Large intestine (tissue), 3 donors: Measurements from ENCODE around the gene BRMS1L. TPM values are rescaled to one million over a fixed set of nuclear protein-coding genes. Genes with fewer than 3 reads are reported as not detected.

Experiments
- DNase-seq, 2 donors: peaks; one replicate each; pipeline versions ENCODE4 v3.0.0 to v3.0.0-alpha.2; 2013
- H3K27ac ChIP-seq: one replicate; pipeline ENCODE4 v1.5.1; 2013; ENCODE audit warnings: low read length
- H3K27me3 ChIP-seq: 2 replicates; pipeline ENCODE4 v1.6.1; 2013; ENCODE audit warnings: low read length; ENCODE audit not compliant: control insufficient read depth, insufficient read depth
- H3K36me3 ChIP-seq: 2 replicates; pipeline ENCODE4 v1.6.1; 2013; ENCODE audit warnings: low read length; ENCODE audit not compliant: control insufficient read depth, insufficient read depth
- H3K4me1 ChIP-seq: one replicate; pipeline ENCODE4 v1.6.1; 2013; ENCODE audit warnings: low read length; ENCODE audit not compliant: control insufficient read depth, insufficient read depth
- H3K4me3 ChIP-seq: one replicate; pipeline ENCODE4 v1.5.1; 2013; ENCODE audit warnings: low read length
- H3K9me3 ChIP-seq: one replicate; pipeline ENCODE4 v1.6.1; 2013; ENCODE audit warnings: mild to moderate bottlenecking, low read depth, low read length, moderate library complexity; ENCODE audit not compliant: control insufficient read depth
- WGBS: methylation state at CpG from one replicate; pipeline ENCODE4 v1.1.5; 2013; ENCODE audit warnings: low lambda C conversion rate; ENCODE audit not compliant: insufficient coverage; 5-methylcytosine and 5-hydroxymethylcytosine counted together
- polyA plus RNA-seq: library from polyadenylated mRNA; unstranded; fragments of 120-200 nt; gene quantifications from one replicate; pipeline ENCODE4 v1.2.1, GENCODE V29; 2013

Gene BRMS1L
- polyA plus RNA-seq, 1 donor = 11.9 TPM

DNA sequence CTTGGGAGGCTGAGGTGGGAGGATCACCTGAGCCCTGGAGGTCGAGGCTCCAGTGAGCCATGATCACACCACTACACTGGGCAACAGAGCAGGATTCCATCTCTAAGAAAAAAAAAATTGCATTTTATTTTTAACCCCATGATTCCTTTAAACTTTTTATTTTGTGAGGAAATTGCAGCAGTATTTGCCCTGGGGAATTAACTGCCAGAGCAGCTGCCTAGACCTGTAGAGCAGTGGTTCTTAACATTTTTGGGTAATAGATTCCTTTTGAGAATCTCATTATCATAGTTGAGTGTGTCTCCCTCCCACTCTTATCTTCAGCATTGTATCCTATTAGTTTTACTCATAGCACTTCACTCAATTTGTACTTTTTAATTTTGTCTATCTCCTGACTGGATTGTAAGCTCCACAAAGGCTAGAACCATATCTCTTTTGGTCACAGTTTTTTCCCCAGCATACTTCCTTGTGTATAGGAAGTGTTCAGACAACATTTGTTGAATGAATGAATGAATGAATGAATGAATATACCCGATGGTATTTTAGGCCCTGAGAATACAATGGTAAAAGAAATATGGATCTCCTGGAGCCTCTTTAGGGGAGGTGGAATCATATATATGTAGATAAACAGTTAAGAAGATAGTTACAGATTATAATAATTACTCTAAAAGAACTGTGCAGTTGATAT lies 40.6 kb downstream of the BRMS1L start:
- Histone ChIP-seq H3K4me3 (no peak overlapping the region), H3K4me1 (no peaks in the 10 kb centered on the region), H3K27me3 (no peaks in the 10 kb centered on the region), H3K27ac (no peak overlapping the region), H3K9me3 (no peaks in the 10 kb centered on the region), H3K36me3 (peaks cover 24% of the 10 kb centered on the region)
- WGBS = 83% methylated on average over 1 of the region's 2 CpGs
- DNase-seq = no peak

- Histone ChIP-seq H3K4me3 (no peak overlapping the region), H3K4me1 (no peaks in the 10 kb centered on the region), H3K27me3 (no peaks in the 10 kb centered on the region), H3K36me3 (peaks cover 24% of the 10 kb centered on the region), H3K27ac (no peak overlapping the region), H3K9me3 (no peaks in the 10 kb centered on the region)
- no peak for DNase-seq
- WGBS = no CpG with 5 or more reads among the region's 2 CpGs
These were observed 41.1 kb downstream of the BRMS1L start for GRCh38 chr14:35867280-35867629.

DNA sequence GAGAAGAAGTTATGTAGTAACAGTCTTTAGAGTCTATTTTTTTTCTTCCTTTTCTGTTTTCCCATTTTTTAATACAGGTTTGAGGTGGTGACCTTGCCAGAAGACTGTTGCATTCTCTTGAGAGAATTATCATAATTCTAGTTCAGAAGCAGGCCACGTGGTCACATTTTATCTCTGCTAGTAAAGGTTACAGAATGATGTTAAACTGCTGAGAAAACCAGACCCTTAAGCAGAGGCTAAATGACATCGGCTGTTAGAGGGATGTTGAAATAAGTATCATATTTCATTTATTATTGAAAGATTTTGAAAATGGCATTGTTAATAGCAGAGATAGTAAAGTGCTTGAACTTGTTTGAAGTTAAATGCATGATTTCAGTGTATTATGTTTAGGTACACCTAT lies 49.2 kb downstream of the BRMS1L start:
- no peaks in the 10 kb centered on the region for H3K4me1 ChIP-seq
- H3K36me3 ChIP-seq = no peaks in the 10 kb centered on the region
- 80% methylated on average over 1 of the region's 2 CpGs for WGBS

GRCh38 chr14:35877276-35877675 lies 51.1 kb downstream of the BRMS1L start:
- Histone ChIP-seq H3K4me1 (no peaks in the 10 kb centered on the region), H3K9me3 (no peaks in the 10 kb centered on the region), H3K36me3 (no peaks in the 10 kb centered on the region), H3K27ac (no peak overlapping the region), H3K4me3 (no peak overlapping the region), H3K27me3 (no peaks in the 10 kb centered on the region)
- DNase-seq = no peak
- WGBS = no CpG with 5 or more reads among the region's 3 CpGs

More for the DNA sequence above, 49.2 kb downstream of the BRMS1L start:
- Histone ChIP-seq H3K9me3 (no peaks in the 10 kb centered on the region), H3K27me3 (no peaks in the 10 kb centered on the region), H3K4me3 (no peak overlapping the region), H3K27ac (no peak overlapping the region)
- DNase-seq = no peak

- Histone ChIP-seq H3K27ac (no peak overlapping the region), H3K9me3 (no peaks in the 10 kb centered on the region), H3K36me3 (no peaks in the 10 kb centered on the region), H3K4me1 (no peaks in the 10 kb centered on the region), H3K4me3 (no peak overlapping the region), H3K27me3 (no peaks in the 10 kb centered on the region)
- WGBS = no CpG with 5 or more reads among the region's 9 CpGs
- DNase-seq = peak; percentile 8 to 20
These were observed 52.4 kb downstream of the BRMS1L start for GRCh38 chr14:35878272-35879150.

DNA sequence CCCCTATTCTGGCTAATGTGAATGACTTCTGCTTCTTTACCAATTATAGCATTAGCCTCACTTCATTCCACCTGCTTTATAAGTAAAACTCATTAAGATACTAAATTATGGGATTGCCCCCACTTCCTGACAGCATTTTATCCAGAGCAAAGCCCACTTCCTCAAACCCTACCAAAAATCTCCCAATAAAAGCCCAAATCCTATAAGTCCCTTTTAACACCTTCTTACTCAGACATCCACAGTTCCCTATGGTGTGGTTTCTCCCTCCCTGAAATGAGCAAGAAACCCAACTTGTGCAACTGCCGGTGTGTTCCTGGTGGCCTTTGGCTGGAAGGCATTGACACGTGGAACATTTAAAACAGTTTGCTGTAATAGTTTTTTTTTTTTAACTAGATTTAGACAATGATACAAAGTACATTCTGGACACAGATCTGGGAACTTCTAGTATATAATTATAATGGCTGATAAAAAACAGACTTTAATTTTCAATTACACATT lies 53.1 kb downstream of the BRMS1L start:
- no peaks in the 10 kb centered on the region for H3K4me1 ChIP-seq
- H3K27me3 ChIP-seq = no peaks in the 10 kb centered on the region
- H3K4me3 ChIP-seq = no peak overlapping the region
- no peaks in the 10 kb centered on the region for H3K36me3 ChIP-seq
- WGBS = no CpG with 5 or more reads among the region's 2 CpGs
- peak in 1 of 2 donors; percentile 4 for DNase-seq
- no peak overlapping the region for H3K27ac ChIP-seq
- H3K9me3 ChIP-seq = no peaks in the 10 kb centered on the region

GRCh38 chr14:35879654-35880249 lies 53.6 kb downstream of the BRMS1L start:
- 100% methylated on average over 1 of the region's 1 CpG for WGBS
- DNase-seq = no peak
- no peak overlapping the region for H3K4me3 ChIP-seq
- no peaks in the 10 kb centered on the region for H3K4me1 ChIP-seq
- no peaks in the 10 kb centered on the region for H3K36me3 ChIP-seq
- no peaks in the 10 kb centered on the region for H3K27me3 ChIP-seq
- H3K27ac ChIP-seq = no peak overlapping the region
- no peaks in the 10 kb centered on the region for H3K9me3 ChIP-seq

DNA sequence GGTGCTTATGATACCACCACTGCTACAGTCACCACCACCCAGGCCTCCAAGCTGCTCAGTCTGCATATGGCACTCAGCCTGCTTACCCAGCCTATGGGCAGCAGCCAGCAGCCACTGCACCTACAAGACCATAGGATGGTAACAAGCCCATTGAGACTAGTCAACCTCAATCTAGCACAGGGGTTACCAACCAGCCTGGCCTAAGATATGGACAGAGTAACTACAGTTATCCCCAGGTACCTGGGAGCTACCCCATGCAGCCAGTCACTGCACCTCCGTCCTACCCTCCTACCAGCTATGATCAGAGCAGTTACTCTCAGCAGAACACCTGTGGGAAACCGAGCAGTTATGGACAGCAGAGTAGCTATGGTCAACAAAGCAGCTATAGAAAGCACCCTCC lies 55.1 kb downstream of the BRMS1L start:
- Histone ChIP-seq H3K4me1 (no peaks in the 10 kb centered on the region), H3K36me3 (no peaks in the 10 kb centered on the region), H3K9me3 (no peaks in the 10 kb centered on the region), H3K4me3 (no peak overlapping the region), H3K27ac (no peak overlapping the region), H3K27me3 (no peaks in the 10 kb centered on the region)
- no CpG with 5 or more reads among the region's 2 CpGs for WGBS
- DNase-seq = no peak

GRCh38 chr14:35883677-35884293 lies 57.6 kb downstream of the BRMS1L start:
- Histone ChIP-seq H3K36me3 (no peaks in the 10 kb centered on the region), H3K9me3 (no peaks in the 10 kb centered on the region), H3K27ac (no peak overlapping the region), H3K27me3 (no peaks in the 10 kb centered on the region), H3K4me3 (no peak overlapping the region), H3K4me1 (no peaks in the 10 kb centered on the region)
- DNase-seq = no peak
- 0% methylated on average over 1 of the region's 7 CpGs for WGBS

GRCh38 chr14:35890308-35890707 lies 64.2 kb downstream of the BRMS1L start:
- no peaks in the 10 kb centered on the region for H3K36me3 ChIP-seq
- DNase-seq = no peak
- no peaks in the 10 kb centered on the region for H3K27me3 ChIP-seq

More at GRCh38 chr14:35890308-35890707, 64.2 kb downstream of the BRMS1L start:
- H3K4me3 ChIP-seq = no peak overlapping the region
- no peaks in the 10 kb centered on the region for H3K4me1 ChIP-seq
- no peak overlapping the region for H3K27ac ChIP-seq
- H3K9me3 ChIP-seq = peaks cover 3% of the 10 kb centered on the region
